K562 (cell line): ENCODE measurements around the gene STK36. TPM values are rescaled to one million over a fixed set of nuclear protein-coding genes. Genes with fewer than 3 reads are reported as not detected.
A peak's percentile ranks its signal among the peaks of the same experiment; 100 is the strongest.

ENCODE experiments used
- ETS1 ChIP-seq: conservative IDR thresholded peaks from 2 replicates; pipeline ENCODE4 v1.6.1; 2011; ENCODE audit warnings: low read depth, mild to moderate bottlenecking, low read length; ENCODE audit not compliant: control insufficient read depth
- FOXO4 ChIP-seq: fragments of 450-650 bp; formaldehyde crosslinking; IDR thresholded peaks from 2 replicates; pipeline ENCODE4 v1.4.0; 2020; ENCODE audit warnings: mild to moderate bottlenecking, moderate library complexity
- GTF2A2 ChIP-seq: IDR thresholded peaks from 2 replicates; pipeline ENCODE4 v1.6.1; 2016; ENCODE audit warnings: mild to moderate bottlenecking, missing genetic modification characterization, missing compliant biosample characterization
- HMGN3 ChIP-seq: IDR thresholded peaks from 2 replicates; pipeline ENCODE4 v1.6.1; 2011; ENCODE audit warnings: borderline replicate concordance, low read depth, mild to moderate bottlenecking, mixed read lengths, low read length; ENCODE audit not compliant: insufficient read length; ENCODE audit errors: extremely low read depth
- KDM1A ChIP-seq, 2 experiments: fragments of 450-650 bp; IDR thresholded peaks; 2 replicates each; pipeline ENCODE4 v1.6.1; 2016; ENCODE audit warnings: mild to moderate bottlenecking in 2 of 2
- PCBP2 ChIP-seq: fragments of 200-400 bp; formaldehyde crosslinking; IDR thresholded peaks from 2 replicates; pipeline ENCODE4 v1.6.1; 2018; ENCODE audit warnings: low read length, low read depth, mild to moderate bottlenecking, moderate library complexity; ENCODE audit not compliant: poor library complexity, severe bottlenecking
- PHF20 ChIP-seq: fragments of 450-650 bp; IDR thresholded peaks from 2 replicates; pipeline ENCODE4 v1.6.1; 2018; ENCODE audit not compliant: partially characterized antibody
- POLR2H ChIP-seq: IDR thresholded peaks from 2 replicates; pipeline ENCODE4 v1.6.1; 2016; ENCODE audit warnings: missing genetic modification characterization, low read depth, mild to moderate bottlenecking, control low read depth, missing compliant biosample characterization, moderate library complexity
- STAT5B ChIP-seq: fragments of 250-450 bp; sonication (Bioruptor Pico); IDR thresholded peaks from 2 replicates; pipeline ENCODE4 v1.8.0; 2021; ENCODE audit warnings: mild to moderate bottlenecking, inconsistent platforms
- ZEB2 ChIP-seq: fragments of 450-650 bp; IDR thresholded peaks from 2 replicates; pipeline ENCODE4 v1.6.1; 2016
- ZNF140 ChIP-seq: fragments of 250-450 bp; sonication (Bioruptor Pico); IDR thresholded peaks from 2 replicates; pipeline ENCODE4 v1.8.0; 2021; ENCODE audit warnings: moderate library complexity, mild to moderate bottlenecking, inconsistent platforms
- ZNF143 ChIP-seq: sonication (generic); formaldehyde crosslinking; IDR thresholded peaks from 2 replicates; pipeline ENCODE4 v1.9.0; 2022; ENCODE audit warnings: mild to moderate bottlenecking, missing genetic modification reagents
- ZNF583 ChIP-seq: fragments of 250-450 bp; sonication (Bioruptor Pico); IDR thresholded peaks from 2 replicates; pipeline ENCODE4 v1.4.0; 2020
- polyA plus RNA-seq, 8 experiments: library from polyadenylated mRNA; depleted of rRNA in 4 of 8; stranded (reverse) in 5 of 8; unstranded in 3 of 8; fragments of >200 nt; fragmentation: Nextera tagmentation in 2 of 8; fragmentation: Illumina TruSeq in 1 of 8; extraction: Ambion mirVana in 2 of 8; extraction: Trizol in 1 of 8; gene quantifications; 2 replicates each; pipeline versions ENCODE4 v1.2.1 to v1.2.3, GENCODE V29; 2011 to 2014; ENCODE audit warnings: inconsistent platforms in 1 of 8, missing spikeins in 1 of 8
- total RNA-seq, 7 experiments: library from RNA; depleted of rRNA in 6 of 7; stranded (reverse); fragments of >200 nt in 6 of 7; fragmentation: Illumina TruSeq in 2 of 7; extraction: Trizol in 2 of 7; gene quantifications; 2 replicates each; pipeline versions ENCODE4 v1.2.1 to v1.2.3, GENCODE V29; 2011 to 2021; ENCODE audit warnings: low replicate concordance in 1 of 7

The STK36 gene
- total and polyA plus RNA-seq, 9 of the 15 experiments (the other 6 are each of a cell fraction or from before 2014, with no cell fraction given): 3.5 to 12.4 (median 6.7) TPM

- no peak for TF ChIP-seq POLR2H (tag)
- TF ChIP-seq FOXO4: no peak
- no peak for TF ChIP-seq HMGN3
- no peak for TF ChIP-seq GTF2A2 (tag)
- no peak for TF ChIP-seq STAT5B
- TF ChIP-seq ZNF140: no peak
- peak; percentile 40 to 61; a peak in 1 of 4 replicates for TF ChIP-seq KDM1A (IDR thresholded peaks at IDR 0.05)
- TF ChIP-seq PHF20: no peak
- peak; percentile 66 for TF ChIP-seq ZEB2
- TF ChIP-seq PCBP2: no peak
- TF ChIP-seq ZNF143: no peak
- TF ChIP-seq ZNF583 (CRISPR knock-in tag): no peak
- TF ChIP-seq ETS1: peak; percentile 51; the same call in 1 of the 2 replicates
Measured at GRCh38 chr2:218658671-218659257, 13.1 kb upstream of the STK36 start (continued).
